K562 (cell line): ENCODE results near the gene ZNF521. TPM values are rescaled to one million over a fixed set of nuclear protein-coding genes. Genes with fewer than 3 reads are reported as not detected.
A peak's percentile ranks its signal among the peaks of the same experiment; 100 is the strongest.

Experiments used
- ATAC-seq: fragments of 200-7000 bp; cut with Tn5 transposase; 3 replicates; pipeline ENCODE4 v1.9.1; 2020; ENCODE audit warnings: moderate library complexity
- BruUV-seq: library from RNA; stranded (reverse); fragments of 400-500 nt; replicated peaks from 2 replicates; lab custom pipeline; 2021; lab: Mats Ljungman, UMichigan
- CTCF ChIA-PET: fragments of 300-600 bp; formaldehyde crosslinking; extraction: SDS; loops from one replicate; lab custom pipeline; 2021; ENCODE audit warnings: low intra/inter-chr PET ratio; lab: Yijun Ruan, JAX
- POLR2A ChIA-PET: fragments of 300-600, 350-650 bp; sonication (Branson Sonifier 250); formaldehyde crosslinking; extraction: SDS; loops from one replicate; lab custom pipeline; 2021; ENCODE audit warnings: antibody characterized with exemption, inconsistent platforms; lab: Yijun Ruan, JAX
- DNase-seq, 4 experiments: peaks; one replicate each; pipeline versions ENCODE4 v3.0.0 to v3.0.0-alpha.2; 2011 to 2018; ENCODE audit warnings: low spot score in 3 of 4, mixed read lengths in 3 of 4; ENCODE audit errors: extremely low read depth in 1 of 4
- FAIRE-seq: peaks from 2 replicates; lab custom pipeline; 2011; peaks lifted over from hg19 to GRCh38; lab: Jason Lieb, UNC
- H2AFZ ChIP-seq: 2 replicates; pipeline ENCODE4 v1.6.0; 2011; ENCODE audit warnings: low read depth, low read length, control low read depth, inconsistent platforms
- H3K27ac ChIP-seq: fragments of 200-600 bp; 3 replicates; pipeline ENCODE4 v1.8.0; 2011; ENCODE audit warnings: low read depth, mild to moderate bottlenecking, control low read depth, inconsistent platforms, low read length, moderate library complexity, mixed read lengths; ENCODE audit errors: extremely low read depth
- H3K27me3 ChIP-seq, 2 experiments: fragments of 300-600 bp in 1 of 2; 2 replicates in 1 of 2; 3 replicates in 1 of 2; pipeline versions ENCODE4 v1.6.0 to v1.8.0; 2011; ENCODE audit warnings: inconsistent platforms in 2 of 2, low read length in 2 of 2, mild to moderate bottlenecking in 1 of 2, mixed read lengths in 1 of 2, moderate library complexity in 1 of 2; ENCODE audit not compliant: control insufficient read depth in 2 of 2, insufficient read depth in 2 of 2
- H3K36me3 ChIP-seq: fragments of 300-600 bp; 3 replicates; pipeline ENCODE4 v1.8.0; 2011; ENCODE audit warnings: mild to moderate bottlenecking, low read length, inconsistent platforms; ENCODE audit not compliant: control insufficient read depth, insufficient read depth
- H3K4me1 ChIP-seq, 2 experiments: fragments of 200-600 bp in 1 of 2; replicated peaks in 1 of 2; 2 replicates in 1 of 2; 3 replicates in 1 of 2; pipeline versions ENCODE4 v1.5.1 to v1.8.0; 2011; ENCODE audit warnings: inconsistent platforms in 2 of 2, low read length in 2 of 2, mild to moderate bottlenecking in 1 of 2, mixed read lengths in 1 of 2, moderate library complexity in 1 of 2; ENCODE audit not compliant: control insufficient read depth in 2 of 2, insufficient read depth in 2 of 2
- H3K4me2 ChIP-seq: 2 replicates; pipeline ENCODE4 v1.6.1; 2011; ENCODE audit warnings: low read length, control low read depth, inconsistent platforms, mixed read lengths; ENCODE audit not compliant: insufficient read depth
- H3K4me3 ChIP-seq: fragments of 200-600 bp; sonication (generic), shearing (Covaris generic); 2 replicates; pipeline ENCODE4 v1.5.1; 2016; ENCODE audit warnings: control low read depth, inconsistent platforms
- H3K79me2 ChIP-seq: fragments of 200-600 bp; 3 replicates; pipeline ENCODE4 v1.8.0; 2011; ENCODE audit warnings: low read length, inconsistent platforms; ENCODE audit not compliant: control insufficient read depth, insufficient read depth
- H3K9ac ChIP-seq, 2 experiments: 2 replicates each; pipeline versions ENCODE4 v1.6.0 to v1.6.1; 2011; ENCODE audit warnings: low read depth in 2 of 2, low read length in 2 of 2, control low read depth in 1 of 2, inconsistent platforms in 1 of 2, mild to moderate bottlenecking in 1 of 2, mixed read lengths in 1 of 2; ENCODE audit not compliant: insufficient read depth in 1 of 2
- H3K9me1 ChIP-seq: one replicate; pipeline ENCODE4 v1.6.0; 2011; ENCODE audit warnings: inconsistent platforms, mild to moderate bottlenecking, low read length, moderate library complexity; ENCODE audit not compliant: control insufficient read depth, insufficient read depth
- H3K9me3 ChIP-seq: replicated peaks from 2 replicates; pipeline ENCODE4 v1.5.1; 2011; ENCODE audit warnings: low read depth, low read length, inconsistent platforms; ENCODE audit not compliant: control insufficient read depth, insufficient read depth
- H4K20me1 ChIP-seq: replicated peaks from 2 replicates; pipeline ENCODE4 v1.6.1; 2011; ENCODE audit warnings: low read length, inconsistent platforms, mixed read lengths; ENCODE audit not compliant: control insufficient read depth, insufficient read depth
- C11orf30 ChIP-seq: fragments of 450-650 bp; IDR thresholded peaks from 2 replicates; pipeline ENCODE4 v1.6.1; 2016; ENCODE audit warnings: low read depth, mild to moderate bottlenecking
- CHD1 ChIP-seq: fragments of 200-600 bp; sonication (generic); IDR thresholded peaks from one replicate; pipeline ENCODE4 v1.6.1; 2012; ENCODE audit warnings: mild to moderate bottlenecking, moderate library complexity, low read length, inconsistent platforms
- MAFF ChIP-seq: IDR thresholded peaks from 2 replicates; pipeline ENCODE4 v1.6.1; 2012; ENCODE audit warnings: low read length, improper control_type of control experiment
- MAFG ChIP-seq: fragments of 450-650 bp; conservative IDR thresholded peaks from 2 replicates; pipeline ENCODE4 v1.6.1; 2016; ENCODE audit warnings: missing genetic modification characterization, missing compliant biosample characterization
- MTA3 ChIP-seq: fragments of 450-650 bp; formaldehyde crosslinking; IDR thresholded peaks from 2 replicates; pipeline ENCODE4 v1.6.1; 2017; ENCODE audit warnings: mild to moderate bottlenecking, borderline replicate concordance
- NFE2 ChIP-seq: IDR thresholded peaks from 2 replicates; pipeline ENCODE4 v1.6.1; 2014; ENCODE audit warnings: antibody characterized with exemption, low read depth
- NFE2L1 ChIP-seq: fragments of 450-650 bp; IDR thresholded peaks from 2 replicates; pipeline ENCODE4 v1.6.1; 2016; ENCODE audit warnings: missing genetic modification characterization, low read depth, mild to moderate bottlenecking, missing compliant biosample characterization, moderate library complexity, borderline replicate concordance
- SAFB ChIP-seq: fragments of 200-400 bp; formaldehyde crosslinking; IDR thresholded peaks from 2 replicates; pipeline ENCODE4 v1.6.1; 2017; ENCODE audit warnings: low read depth, low read length, borderline replicate concordance
- THAP7 ChIP-seq: fragments of 250-450 bp; sonication (Bioruptor Pico); IDR thresholded peaks from 2 replicates; pipeline ENCODE4 v1.5.0; 2021
- ZBED1 ChIP-seq: IDR thresholded peaks from 2 replicates; pipeline ENCODE4 v1.6.1; 2014
- ZC3H11A ChIP-seq: IDR thresholded peaks from 2 replicates; pipeline ENCODE4 v1.6.1; 2012; ENCODE audit warnings: low read depth, low read length, improper control_type of control experiment
- ZKSCAN8 ChIP-seq: fragments of 200-800 bp; sonication (Bioruptor generic); IDR thresholded peaks from 2 replicates; pipeline ENCODE4 v1.6.1; 2016; ENCODE audit warnings: missing genetic modification characterization, missing compliant biosample characterization
- ZNF197 ChIP-seq: fragments of 200-800 bp; sonication (Bioruptor generic); IDR thresholded peaks from 2 replicates; pipeline ENCODE4 v1.6.1; 2016; ENCODE audit warnings: low read depth, missing genetic modification characterization, missing compliant biosample characterization
- ZNF584 ChIP-seq: fragments of 200-800 bp; sonication (Bioruptor generic); IDR thresholded peaks from 2 replicates; pipeline ENCODE4 v1.6.1; 2016; ENCODE audit warnings: low read depth, mild to moderate bottlenecking, missing genetic modification characterization, missing compliant biosample characterization
- in situ Hi-C: fragments of 300-500 bp; cut with MboI; formaldehyde crosslinking; loops from 4 replicates; pipeline ENCODE4 v1.15.0; 2018; ENCODE audit warnings: inconsistent platforms, mixed read lengths
- intact Hi-C: fragments of 100-400 bp; cut with micrococcal nuclease; formaldehyde crosslinking; loops from 2 replicates; pipeline ENCODE4 v1.14.2; 2022
- polyA plus RNA-seq, 8 experiments: library from polyadenylated mRNA; depleted of rRNA in 4 of 8; stranded (reverse) in 5 of 8; unstranded in 3 of 8; fragments of >200 nt; fragmentation: Nextera tagmentation in 2 of 8; fragmentation: Illumina TruSeq in 1 of 8; extraction: Ambion mirVana in 2 of 8; extraction: Trizol in 1 of 8; gene quantifications; 2 replicates each; pipeline versions ENCODE4 v1.2.1 to v1.2.3, GENCODE V29; 2011 to 2014; ENCODE audit warnings: inconsistent platforms in 1 of 8, missing spikeins in 1 of 8
- total RNA-seq, 7 experiments: library from RNA; depleted of rRNA in 6 of 7; stranded (reverse); fragments of >200 nt in 6 of 7; fragmentation: Illumina TruSeq in 2 of 7; extraction: Trizol in 2 of 7; gene quantifications; 2 replicates each; pipeline versions ENCODE4 v1.2.1 to v1.2.3, GENCODE V29; 2011 to 2021; ENCODE audit warnings: low replicate concordance in 1 of 7

Gene ZNF521
- total and polyA plus RNA-seq, 9 of the 15 experiments (the other 6 are each of a cell fraction or from before 2014, with no cell fraction given), result 1.2 to 5.8 (median 1.6) TPM

GRCh38 chr18:25392192-25392591 is 40.2 kb upstream of the ZNF521 start:
- Histone ChIP-seq H2AFZ (no peak overlapping the region), H3K79me2 (no peaks in the 10 kb centered on the region), H4K20me1 (no peaks in the 10 kb centered on the region), H3K27me3 (no peaks in the 10 kb centered on the region), H3K4me2 (no peak overlapping the region), H3K4me1 (no peaks in the 10 kb centered on the region), H3K36me3 (no peaks in the 10 kb centered on the region), H3K4me3 (no peak overlapping the region), H3K9ac (no peak overlapping the region), H3K9me3 (no peaks in the 10 kb centered on the region), H3K9me1 (no peaks in the 10 kb centered on the region), H3K27ac (no peak overlapping the region)
- in situ Hi-C loops (no loop called here), intact Hi-C loops (no loop called here)
- no peak for FAIRE-seq
- ATAC-seq, result no peak
- POLR2A ChIA-PET, result no interaction called here
- TF ChIP-seq SAFB, result no peak
- TF ChIP-seq ZC3H11A, result no peak
- TF ChIP-seq ZBED1, result no peak
- TF ChIP-seq NFE2, result peak; percentile 52
- no peak for TF ChIP-seq THAP7
- TF ChIP-seq CHD1, result no peak
- TF ChIP-seq MTA3, result no peak
- no peak for TF ChIP-seq ZKSCAN8 (CRISPR knock-in tag)
- TF ChIP-seq MAFF, result peak; percentile 75
- TF ChIP-seq NFE2L1, result peak; percentile 55; the same call in 1 of the 2 replicates
- TF ChIP-seq ZNF584 (CRISPR knock-in tag), result no peak
- no peak for TF ChIP-seq ZNF197
- TF ChIP-seq C11orf30, result peak; percentile 24; the same call in 1 of the 2 replicates
- peak; percentile 72 for TF ChIP-seq MAFG (tag)
- DNase-seq, result no peak
- BruUV-seq, result no TSS peak
- CTCF ChIA-PET, result no interaction called here
